Esophagus squamous epithelium (tissue), 4 donors: ENCODE results near the gene CYCS.
"Not testable (repeated sequence)": the region's sequence is repeated elsewhere in the genome, so short reads cannot be mapped to it uniquely, and the experiment has no call there.

Experiments used
- CTCF ChIP-seq, 6 experiments: fragments of 450-650 bp in 4 of 6; fragments of 200-600 bp in 2 of 6; sonication (generic) in 2 of 6; IDR thresholded peaks; one replicate each; pipeline ENCODE4 v1.5.1; 2016 to 2019; ENCODE audit warnings: antibody characterized with exemption in 6 of 6, mild to moderate bottlenecking in 4 of 6, moderate library complexity in 4 of 6
- POLR2A ChIP-seq, 4 donors: fragments of 450-650 bp; IDR thresholded peaks; one replicate each; pipeline ENCODE4 v1.6.1; 2017; ENCODE audit warnings: antibody characterized with exemption in 4 of 4, mild to moderate bottlenecking in 4 of 4, moderate library complexity in 3 of 4

GRCh38 chr7:25159983-25160596 lies 35.0 kb upstream of the CYCS start:
- TF ChIP-seq POLR2A (IDR thresholded peaks at IDR 0.05) = not testable (repeated sequence)
- TF ChIP-seq CTCF (IDR thresholded peaks at IDR 0.05) = peak; percentile 15 to 53 (median 28)
